WTC11 (cell line): ENCODE measurements around the gene VAT1. TPM values are rescaled to one million over a fixed set of nuclear protein-coding genes. Genes with fewer than 3 reads are reported as not detected.

Experiments used
- ATAC-seq: fragments of 200-7000 bp; cut with Tn5 transposase; 2 replicates; pipeline ENCODE4 v1.10.0; 2021; ENCODE audit warnings: mild to moderate bottlenecking, moderate library complexity
- CTCF ChIA-PET: fragments of 300-600 bp; sonication (Branson Sonifier 250); formaldehyde crosslinking; loops from one replicate; lab custom pipeline; 2021; ENCODE audit warnings: antibody characterized with exemption; lab: Charles Lee
- POLR2A ChIA-PET: fragments of 350-600 bp; sonication (Branson Sonifier 250); formaldehyde crosslinking; loops from one replicate; lab custom pipeline; 2021; ENCODE audit warnings: antibody characterized with exemption; lab: Charles Lee
- DNase-seq: peaks from one replicate; pipeline ENCODE4 v3.0.0; 2021; ENCODE audit warnings: low spot score
- H3K27ac Mint-ChIP-seq: 2 replicates; pipeline ENCODE4 v1.8.0; 2021; ENCODE audit warnings: mixed read lengths
- H3K27me3 Mint-ChIP-seq: 2 replicates; pipeline ENCODE4 v1.8.0; 2021; ENCODE audit warnings: low read depth, mild to moderate bottlenecking, moderate library complexity, mixed read lengths
- H3K36me3 Mint-ChIP-seq: 2 replicates; pipeline ENCODE4 v1.8.0; 2021; ENCODE audit warnings: mixed read lengths
- H3K4me1 Mint-ChIP-seq: 2 replicates; pipeline ENCODE4 v1.8.0; 2022; ENCODE audit warnings: mixed read lengths
- H3K4me3 Mint-ChIP-seq: 2 replicates; pipeline ENCODE4 v1.8.0; 2021; ENCODE audit warnings: mild to moderate bottlenecking, moderate library complexity, mixed read lengths
- H3K9me3 Mint-ChIP-seq: 2 replicates; pipeline ENCODE4 v1.8.0; 2021; ENCODE audit warnings: mixed read lengths
- ARID4B ChIP-seq: sonication (generic); formaldehyde crosslinking; IDR thresholded peaks from 2 replicates; pipeline ENCODE4 v1.8.0; 2023; ENCODE audit warnings: missing genetic modification reagents, mild to moderate bottlenecking, borderline replicate concordance
- ETV6 ChIP-seq: sonication (generic); formaldehyde crosslinking; IDR thresholded peaks from 2 replicates; pipeline ENCODE4 v1.8.1; 2022; ENCODE audit warnings: mild to moderate bottlenecking, missing genetic modification reagents
- FOXJ3 ChIP-seq: sonication (generic); formaldehyde crosslinking; IDR thresholded peaks from 2 replicates; pipeline ENCODE4 v1.9.0; 2021; ENCODE audit warnings: missing genetic modification reagents, mild to moderate bottlenecking, borderline replicate concordance
- FOXP1 ChIP-seq: sonication (generic); formaldehyde crosslinking; IDR thresholded peaks from 2 replicates; pipeline ENCODE4 v1.8.0; 2022; ENCODE audit warnings: missing genetic modification reagents, mild to moderate bottlenecking, moderate library complexity, borderline replicate concordance
- FOXP4 ChIP-seq: sonication (generic); formaldehyde crosslinking; IDR thresholded peaks from 2 replicates; pipeline ENCODE4 v1.8.0; 2022; ENCODE audit warnings: mild to moderate bottlenecking, missing genetic modification reagents
- MYBL2 ChIP-seq: sonication (generic); formaldehyde crosslinking; IDR thresholded peaks from 2 replicates; pipeline ENCODE4 v1.8.1; 2023; ENCODE audit warnings: mild to moderate bottlenecking, moderate library complexity, missing genetic modification reagents
- NFYB ChIP-seq: sonication (generic); formaldehyde crosslinking; conservative IDR thresholded peaks from 2 replicates; pipeline ENCODE4 v1.8.0; 2022; ENCODE audit warnings: low read depth, missing genetic modification reagents
- OVOL2 ChIP-seq: fragments of 250-450 bp; sonication (Bioruptor Pico); IDR thresholded peaks from 2 replicates; pipeline ENCODE4 v1.9.0; 2021; ENCODE audit warnings: mild to moderate bottlenecking, borderline replicate concordance
- PRDM15 ChIP-seq: sonication (generic); formaldehyde crosslinking; IDR thresholded peaks from 2 replicates; pipeline ENCODE4 v1.8.0; 2022; ENCODE audit warnings: missing genetic modification reagents
- SP1 ChIP-seq: sonication (generic); formaldehyde crosslinking; conservative IDR thresholded peaks from 2 replicates; pipeline ENCODE4 v1.8.1; 2022; ENCODE audit warnings: missing genetic modification reagents
- TEAD1 ChIP-seq: sonication (generic); formaldehyde crosslinking; IDR thresholded peaks from 2 replicates; pipeline ENCODE4 v1.8.0; 2022; ENCODE audit warnings: mild to moderate bottlenecking, missing genetic modification reagents
- TEAD4 ChIP-seq: sonication (generic); formaldehyde crosslinking; IDR thresholded peaks from 2 replicates; pipeline ENCODE4 v1.8.0; 2022; ENCODE audit warnings: mild to moderate bottlenecking, missing genetic modification reagents
- ZBTB21 ChIP-seq: sonication (generic); formaldehyde crosslinking; IDR thresholded peaks from 2 replicates; pipeline ENCODE4 v1.8.1; 2023; ENCODE audit warnings: mild to moderate bottlenecking, missing genetic modification reagents, borderline replicate concordance
- ZBTB43 ChIP-seq: sonication (generic); formaldehyde crosslinking; IDR thresholded peaks from 2 replicates; pipeline ENCODE4 v1.8.1; 2023; ENCODE audit warnings: mild to moderate bottlenecking, missing genetic modification reagents
- ZNF138 ChIP-seq: sonication (generic); formaldehyde crosslinking; conservative IDR thresholded peaks from 2 replicates; pipeline ENCODE4 v1.8.1; 2022; ENCODE audit warnings: mild to moderate bottlenecking, moderate library complexity, missing genetic modification reagents
- ZNF396 ChIP-seq: fragments of 250-450 bp; sonication (Bioruptor Pico); IDR thresholded peaks from 2 replicates; pipeline ENCODE4 v1.8.0; 2021; ENCODE audit warnings: mild to moderate bottlenecking, moderate library complexity, borderline replicate concordance
- ZNF423 ChIP-seq: fragments of 250-450 bp; sonication (Bioruptor Pico); IDR thresholded peaks from 2 replicates; pipeline ENCODE4 v2.1.2; 2022; ENCODE audit warnings: mild to moderate bottlenecking, moderate library complexity
- ZNF671 ChIP-seq: fragments of 250-450 bp; sonication (Bioruptor Pico); IDR thresholded peaks from 2 replicates; pipeline ENCODE4 v1.8.0; 2021; ENCODE audit warnings: mild to moderate bottlenecking
- total RNA-seq: library from RNA; stranded (reverse); gene quantifications from 3 replicates; pipeline ENCODE4 v1.2.3, GENCODE V29; 2021
- TF ChIP-seq, protein P1 (sequence below): fragments of 250-450 bp; sonication (Bioruptor Pico); IDR thresholded peaks from 2 replicates; pipeline ENCODE4 v1.9.0; 2021; ENCODE audit warnings: moderate library complexity, mild to moderate bottlenecking, inconsistent platforms, borderline replicate concordance
- TF ChIP-seq, protein P2 (sequence below): sonication (generic); formaldehyde crosslinking; IDR thresholded peaks from 2 replicates; pipeline ENCODE4 v1.8.1; 2022; ENCODE audit warnings: low read depth, mild to moderate bottlenecking, moderate library complexity, missing genetic modification reagents, borderline replicate concordance

VAT1 gene
- total RNA-seq, 1 experiment from 2014 or later = 298 TPM

DNA sequence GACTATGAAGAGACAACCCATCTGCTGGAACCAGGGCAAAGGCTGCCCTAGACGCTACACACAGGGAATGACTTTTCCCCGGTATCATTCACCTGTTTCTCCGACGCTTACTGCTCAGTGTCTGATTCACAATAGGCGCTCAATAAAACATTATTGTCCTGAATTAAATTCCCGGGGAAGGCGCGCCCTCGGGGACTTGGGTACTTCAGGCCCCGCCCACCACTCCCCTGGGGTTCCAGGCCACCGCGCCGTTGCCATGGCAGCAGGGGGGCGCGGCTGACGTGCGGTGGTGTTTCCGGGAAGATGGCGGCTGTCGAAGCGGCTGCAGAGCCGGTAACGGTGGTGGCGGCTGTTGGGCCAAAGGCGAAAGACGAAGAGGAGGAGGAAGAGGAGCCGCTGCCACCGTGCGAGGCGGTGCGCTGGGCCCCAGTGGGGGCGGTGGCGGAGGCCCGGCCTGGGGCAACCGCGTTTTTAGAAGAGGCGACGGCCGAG is 41.9 kb downstream of the VAT1 start, which contains the start of gene RUNDC1 (continued):
- no peak for TF ChIP-seq FOXJ3

DNA sequence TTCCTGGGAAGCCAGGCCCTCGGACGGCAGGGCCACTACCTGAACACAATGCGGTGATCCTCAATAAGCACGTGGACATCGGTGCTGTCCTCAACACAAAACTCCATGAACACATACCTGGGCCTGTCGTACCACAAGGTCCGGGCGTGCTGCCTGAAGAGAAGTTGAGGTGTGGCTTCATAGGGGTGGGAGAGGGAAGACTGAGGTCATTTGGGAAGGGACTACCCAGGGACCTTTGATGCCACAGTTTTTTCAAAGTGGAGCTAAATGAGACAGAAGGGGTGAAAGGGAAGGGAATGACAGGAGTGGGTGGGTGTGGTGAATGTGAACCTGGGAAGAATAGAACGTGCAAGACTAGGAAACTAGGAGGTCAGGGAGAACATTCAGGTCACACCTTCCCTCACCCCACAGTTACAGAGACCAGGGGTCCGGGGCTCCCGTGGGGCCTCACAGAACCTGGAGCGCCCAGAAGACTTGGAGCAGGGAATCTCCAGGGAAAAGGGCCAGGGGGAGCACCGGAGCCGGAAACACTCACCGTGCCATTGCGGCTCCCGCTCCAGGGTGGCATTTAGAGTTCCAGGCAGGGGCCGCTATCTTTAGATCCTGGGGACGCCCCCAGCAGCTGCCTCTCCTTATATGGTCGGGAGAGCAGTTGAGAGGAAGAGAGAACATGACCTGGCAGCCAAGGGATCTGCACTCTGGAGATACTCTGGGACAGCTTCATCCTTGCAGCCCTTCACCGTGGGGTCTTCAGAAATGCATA is 42.5 kb downstream of the VAT1 start, which contains the start of gene PTGES3L:
PTGES3L (minus strand) TSS at position 570 of the 763 bp plus-strand sequence; CDS start at position 543, 27 bp downstream.
- H3K4me1 Mint-ChIP-seq = peaks cover 20% of the 10 kb centered on the region
- peak; percentile 56 for DNase-seq
- no peaks in the 10 kb centered on the region for H3K9me3 Mint-ChIP-seq
- H3K4me3 Mint-ChIP-seq = peak within 1 kb of the TSS; percentile 99
- peaks cover 4% of the 10 kb centered on the region; the same call in 1 of the 2 replicates for H3K27me3 Mint-ChIP-seq
- TF ChIP-seq ZNF396 (CRISPR knock-in tag) = no peak
- TF ChIP-seq OVOL2 (CRISPR knock-in tag) = no peak
- no peak for TF ChIP-seq ZNF138 (CRISPR knock-in tag)
- TF ChIP-seq ARID4B (CRISPR knock-in tag) = no peak; the same call in 1 of the 2 replicates
- TF ChIP-seq, protein P1, sequence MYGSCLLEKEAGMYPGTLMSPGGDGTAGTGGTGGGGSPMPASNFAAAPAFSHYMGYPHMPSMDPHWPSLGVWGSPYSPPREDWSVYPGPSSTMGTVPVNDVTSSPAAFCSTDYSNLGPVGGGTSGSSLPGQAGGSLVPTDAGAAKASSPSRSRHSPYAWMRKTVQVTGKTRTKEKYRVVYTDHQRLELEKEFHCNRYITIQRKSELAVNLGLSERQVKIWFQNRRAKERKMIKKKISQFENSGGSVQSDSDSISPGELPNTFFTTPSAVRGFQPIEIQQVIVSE = no peak
- no peak for TF ChIP-seq FOXP1 (CRISPR knock-in tag)
- TF ChIP-seq FOXP4 (CRISPR knock-in tag) = no peak
- no peak for TF ChIP-seq TEAD4 (CRISPR knock-in tag)
- TF ChIP-seq ZNF671 (CRISPR knock-in tag) = no peak
- TF ChIP-seq ZBTB21 (CRISPR knock-in tag) = no peak
- no peak for TF ChIP-seq MYBL2 (CRISPR knock-in tag)
- no peak for TF ChIP-seq NFYB (CRISPR knock-in tag)
- 0 out of 2 replicates have a peak, but pooled peaks have one; percentile 9 for TF ChIP-seq ETV6 (CRISPR knock-in tag)
- peak; percentile 39; the same call in 1 of the 2 replicates for TF ChIP-seq ZNF423
- TF ChIP-seq, protein P2, sequence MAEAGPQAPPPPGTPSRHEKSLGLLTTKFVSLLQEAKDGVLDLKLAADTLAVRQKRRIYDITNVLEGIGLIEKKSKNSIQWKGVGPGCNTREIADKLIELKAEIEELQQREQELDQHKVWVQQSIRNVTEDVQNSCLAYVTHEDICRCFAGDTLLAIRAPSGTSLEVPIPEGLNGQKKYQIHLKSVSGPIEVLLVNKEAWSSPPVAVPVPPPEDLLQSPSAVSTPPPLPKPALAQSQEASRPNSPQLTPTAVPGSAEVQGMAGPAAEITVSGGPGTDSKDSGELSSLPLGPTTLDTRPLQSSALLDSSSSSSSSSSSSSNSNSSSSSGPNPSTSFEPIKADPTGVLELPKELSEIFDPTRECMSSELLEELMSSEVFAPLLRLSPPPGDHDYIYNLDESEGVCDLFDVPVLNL (CRISPR knock-in tag) = no peak
- no peak for TF ChIP-seq ZBTB43 (CRISPR knock-in tag)
- peak; percentile 12; the same call in 1 of the 2 replicates for TF ChIP-seq SP1
- no peak for TF ChIP-seq TEAD1 (CRISPR knock-in tag)
- peak; percentile 62 for TF ChIP-seq PRDM15 (CRISPR knock-in tag)
- TF ChIP-seq, all 79 proteins: peak for 4
- Mint-ChIP-seq H3K27ac (peak within 1 kb of the TSS; percentile 97), H3K36me3 (peaks cover 7% of the 10 kb centered on the region)
- POLR2A ChIA-PET = interaction anchor here (1.1 kb wide), 1 partner anchor 18 kb away, joined by 5 read pairs; no protein-coding TSS in a partner anchor
- CTCF ChIA-PET = interaction anchor here (1.0 to 2.1 kb wide), 2 partner anchors 18 to 329 kb away, joined by 3 to 14 read pairs; partner anchors contain the start of gene RPL27
- peak; percentile 75 for ATAC-seq
